A549 treated with Mapracorat at 1 μM for 4 hours (cell line): ENCODE measurements around the gene TRA2A. TPM values are rescaled to one million over a fixed set of nuclear protein-coding genes. Genes with fewer than 3 reads are reported as not detected.

Experiments used
- total RNA-seq: library from RNA; stranded (reverse); fragments of 200-300 nt; extraction: Qiagen RNA extraction; gene quantifications from 5 replicates; pipeline ENCODE4 v1.2.3, GENCODE V29; 2022

The TRA2A gene
- total RNA-seq = 67.5 to 76.6 TPM (median 75.0 TPM) in 5 replicates

GRCh38 chr7:23531794-23532489, at the start of gene TRA2A:
Gene TRA2A (minus strand): TSS chr7:23531981. CDS start chr7:23531824, 157 bp downstream.

GRCh38 chr7:23470330-23471105, 61.3 kb downstream of the TRA2A start, which contains the start of gene IGF2BP3:
Gene IGF2BP3 (minus strand): TSS chr7:23470491. CDS start chr7:23470110, 381 bp downstream.

Other genes starting within 250 kb of the TRA2A start
- gene MALSU1, start 232.6 kb downstream of the TRA2A start, total RNA-seq = 70.9 to 93.1 TPM (median 88.7 TPM) in 5 replicates
- 21.3 to 32.5 TPM (median 29.1 TPM) in 5 replicates for gene IGF2BP3, start 61.5 kb downstream of the TRA2A start, total RNA-seq
- 2.8 to 3.6 TPM (median 3.1 TPM) in 5 replicates for gene CCDC126, start 65.4 kb upstream of the TRA2A start, total RNA-seq
- gene FAM221A, start 148.2 kb upstream of the TRA2A start, total RNA-seq = 0.20 to 0.71 TPM (median 0.46 TPM) in 5 replicates
- 0.46 to 1.3 TPM (median 0.71 TPM) in 5 replicates for gene STK31, start 178.2 kb upstream of the TRA2A start, total RNA-seq